ENCODE measurements around the gene STAG1. TPM values are rescaled to one million over a fixed set of nuclear protein-coding genes. Genes with fewer than 3 reads are reported as not detected.
"Not testable (repeated sequence)": the region's sequence is repeated elsewhere in the genome, so short reads cannot be mapped to it uniquely, and the experiment has no call there.

Gene STAG1
- total RNA-seq, 2 donors from 2014 or later, result 45.7 to 55.8 TPM

GRCh38 chr3:136624371-136624770 lies 127.8 kb downstream of the STAG1 start:
- intact Hi-C loops (cut with DNase I), result no loop called here
- DNase-seq (ENCODE audit: low spot score), result no peak

- intact Hi-C loops (cut with DNase I), result no loop called here
- no peak for DNase-seq (ENCODE audit: low spot score)
Measured at GRCh38 chr3:136621628-136622027, 130.6 kb downstream of the STAG1 start.

- intact Hi-C loops (cut with DNase I), result no loop called here
- DNase-seq (ENCODE audit: low spot score), result no peak
Measured at GRCh38 chr3:136620436-136620835, 131.7 kb downstream of the STAG1 start.

- intact Hi-C loops (cut with DNase I); DNase-seq (ENCODE audit: low spot score): not testable (repeated sequence)
Measured at GRCh38 chr3:136617969-136618525, 134.1 kb downstream of the STAG1 start.

GRCh38 chr3:136617198-136617597 lies 135.0 kb downstream of the STAG1 start:
- intact Hi-C loops (cut with DNase I), result no loop called here
- no peak for DNase-seq (ENCODE audit: low spot score)

GRCh38 chr3:136612512-136612911 lies 139.7 kb downstream of the STAG1 start:
- DNase-seq (ENCODE audit: low spot score), result no peak
- intact Hi-C loops (cut with DNase I), result no loop called here

- intact Hi-C loops (cut with DNase I), result no loop called here
- no peak for DNase-seq (ENCODE audit: low spot score)
Measured at GRCh38 chr3:136606990-136607389, 145.2 kb downstream of the STAG1 start.

GRCh38 chr3:136606216-136606615 lies 146.0 kb downstream of the STAG1 start:
- DNase-seq (ENCODE audit: low spot score); intact Hi-C loops (cut with DNase I): not testable (repeated sequence)

- intact Hi-C loops (cut with DNase I), result no loop called here
- no peak for DNase-seq (ENCODE audit: low spot score)
Measured at GRCh38 chr3:136604961-136605360, 147.2 kb downstream of the STAG1 start.

GRCh38 chr3:136602818-136603217 lies 149.4 kb downstream of the STAG1 start:
- DNase-seq (ENCODE audit: low spot score), result no peak
- intact Hi-C loops (cut with DNase I), result no loop called here

GRCh38 chr3:136595913-136596697 lies 156.1 kb downstream of the STAG1 start:
- intact Hi-C loops (cut with DNase I), result no loop called here
- DNase-seq (ENCODE audit: low spot score), result no peak

- intact Hi-C loops (cut with DNase I), result no loop called here
- DNase-seq (ENCODE audit: low spot score), result no peak
Measured at GRCh38 chr3:136586580-136586979, 165.6 kb downstream of the STAG1 start.

GRCh38 chr3:136584728-136585127 lies 167.4 kb downstream of the STAG1 start:
- DNase-seq (ENCODE audit: low spot score), result no peak
- intact Hi-C loops (cut with DNase I), result no loop called here

GRCh38 chr3:136583823-136584222 lies 168.4 kb downstream of the STAG1 start:
- intact Hi-C loops (cut with DNase I), result no loop called here
- DNase-seq (ENCODE audit: low spot score), result no peak

GRCh38 chr3:136577791-136578190 lies 174.4 kb downstream of the STAG1 start:
- intact Hi-C loops (cut with DNase I), result no loop called here
- DNase-seq (ENCODE audit: low spot score), result no peak

GRCh38 chr3:136576279-136577009 lies 175.7 kb downstream of the STAG1 start:
- intact Hi-C loops (cut with DNase I), result no loop called here
- no peak for DNase-seq (ENCODE audit: low spot score)

- intact Hi-C loops (cut with DNase I), result no loop called here
- DNase-seq (ENCODE audit: low spot score), result no peak
Measured at GRCh38 chr3:136567599-136568188, 184.5 kb downstream of the STAG1 start.

GRCh38 chr3:136564962-136565361 lies 187.2 kb downstream of the STAG1 start:
- DNase-seq (ENCODE audit: low spot score); intact Hi-C loops (cut with DNase I): not testable (repeated sequence)

- intact Hi-C loops (cut with DNase I), result no loop called here
- DNase-seq (ENCODE audit: low spot score), result no peak
Measured at GRCh38 chr3:136562026-136562425, 190.2 kb downstream of the STAG1 start.

GRCh38 chr3:136559896-136560295 lies 192.3 kb downstream of the STAG1 start:
- intact Hi-C loops (cut with DNase I), result no loop called here
- DNase-seq (ENCODE audit: low spot score), result no peak
